ENCODE data around the gene ZKSCAN8.

ZKSCAN8 gene

GRCh38 chr6:28182255-28182654 lies 40.6 kb downstream of the ZKSCAN8 start:
- in situ Hi-C loops (cut with HindIII; ENCODE audit: low pct_ligation_motif_present, low pct_unique_long_range_greater_than_20kb, low sequenced_read_pairs): no loop called here

GRCh38 chr6:28188111-28188979 lies 46.7 kb downstream of the ZKSCAN8 start:
- in situ Hi-C loops (cut with HindIII; ENCODE audit: low pct_ligation_motif_present, low pct_unique_long_range_greater_than_20kb, low sequenced_read_pairs): no loop called here
- DNase-seq: no peak

More at GRCh38 chr6:28182255-28182654, 40.6 kb downstream of the ZKSCAN8 start:
- DNase-seq: no peak

- in situ Hi-C loops (cut with HindIII; ENCODE audit: low pct_ligation_motif_present, low pct_unique_long_range_greater_than_20kb, low sequenced_read_pairs): no loop called here
- DNase-seq: no peak
Observed at GRCh38 chr6:28200020-28200419, 58.3 kb downstream of the ZKSCAN8 start.

- in situ Hi-C loops (cut with HindIII; ENCODE audit: low pct_ligation_motif_present, low pct_unique_long_range_greater_than_20kb, low sequenced_read_pairs): no loop called here
- no peak for DNase-seq
Observed at GRCh38 chr6:28203201-28203600, 61.5 kb downstream of the ZKSCAN8 start.

GRCh38 chr6:28205879-28206278 lies 64.2 kb downstream of the ZKSCAN8 start:
- no peak for DNase-seq
- in situ Hi-C loops (cut with HindIII; ENCODE audit: low pct_ligation_motif_present, low pct_unique_long_range_greater_than_20kb, low sequenced_read_pairs): no loop called here

GRCh38 chr6:28206527-28206926 lies 64.8 kb downstream of the ZKSCAN8 start:
- no peak for DNase-seq
- in situ Hi-C loops (cut with HindIII; ENCODE audit: low pct_ligation_motif_present, low pct_unique_long_range_greater_than_20kb, low sequenced_read_pairs): no loop called here

GRCh38 chr6:28206928-28207509 lies 65.3 kb downstream of the ZKSCAN8 start:
- in situ Hi-C loops (cut with HindIII; ENCODE audit: low pct_ligation_motif_present, low pct_unique_long_range_greater_than_20kb, low sequenced_read_pairs): no loop called here
- no peak for DNase-seq

- no peak for DNase-seq
- in situ Hi-C loops (cut with HindIII; ENCODE audit: low pct_ligation_motif_present, low pct_unique_long_range_greater_than_20kb, low sequenced_read_pairs): no loop called here
Observed at GRCh38 chr6:28207510-28208110, 65.9 kb downstream of the ZKSCAN8 start.

- DNase-seq: no peak
Observed at GRCh38 chr6:28208111-28208659, 66.5 kb downstream of the ZKSCAN8 start.

More at GRCh38 chr6:28208111-28208659, 66.5 kb downstream of the ZKSCAN8 start:
- in situ Hi-C loops (cut with HindIII; ENCODE audit: low pct_ligation_motif_present, low pct_unique_long_range_greater_than_20kb, low sequenced_read_pairs): no loop called here

All from ACHN (cell line).